SJSA1 (cell line): ENCODE data around the gene TOX3. TPM values are rescaled to one million over a fixed set of nuclear protein-coding genes. Genes with fewer than 3 reads are reported as not detected.

ENCODE experiments used
- DNase-seq, 2 experiments: peaks; one replicate each; pipeline ENCODE4 v3.0.0-alpha.2; 2015 to 2020; ENCODE audit warnings: low spot score in 2 of 2, low read depth in 1 of 2
- H3K27ac ChIP-seq: fragments of 250-450 bp; sonication (Bioruptor Pico); 2 replicates; pipeline ENCODE4 v1.5.1; 2020; ENCODE audit warnings: mild to moderate bottlenecking, moderate library complexity
- H3K27me3 ChIP-seq: fragments of 250-450 bp; sonication (Bioruptor Pico); replicated peaks from 2 replicates; pipeline ENCODE4 v1.5.1; 2020; ENCODE audit warnings: mild to moderate bottlenecking, moderate library complexity
- H3K36me3 ChIP-seq: fragments of 250-450 bp; sonication (Bioruptor Pico); 2 replicates; pipeline ENCODE4 v1.5.1; 2020; ENCODE audit warnings: mild to moderate bottlenecking
- H3K4me1 ChIP-seq: fragments of 250-450 bp; sonication (Bioruptor Pico); replicated peaks from 2 replicates; pipeline ENCODE4 v1.6.1; 2021; ENCODE audit warnings: mild to moderate bottlenecking
- H3K4me3 ChIP-seq: fragments of 250-450 bp; sonication (Bioruptor Pico); 2 replicates; pipeline ENCODE4 v1.5.1; 2020; ENCODE audit warnings: mild to moderate bottlenecking
- H3K9me3 ChIP-seq: fragments of 250-450 bp; sonication (Bioruptor Pico); replicated peaks from 2 replicates; pipeline ENCODE4 v1.5.1; 2020; ENCODE audit warnings: mild to moderate bottlenecking
- total RNA-seq: library from RNA; depleted of rRNA; stranded (reverse); fragments of >200 nt; shearing (Covaris generic); gene quantifications from 2 replicates; pipeline ENCODE4 v1.2.3, GENCODE V29; 2014

TOX3 gene
- total RNA-seq, 1 experiment from 2014 or later, result 0.05 TPM

DNA sequence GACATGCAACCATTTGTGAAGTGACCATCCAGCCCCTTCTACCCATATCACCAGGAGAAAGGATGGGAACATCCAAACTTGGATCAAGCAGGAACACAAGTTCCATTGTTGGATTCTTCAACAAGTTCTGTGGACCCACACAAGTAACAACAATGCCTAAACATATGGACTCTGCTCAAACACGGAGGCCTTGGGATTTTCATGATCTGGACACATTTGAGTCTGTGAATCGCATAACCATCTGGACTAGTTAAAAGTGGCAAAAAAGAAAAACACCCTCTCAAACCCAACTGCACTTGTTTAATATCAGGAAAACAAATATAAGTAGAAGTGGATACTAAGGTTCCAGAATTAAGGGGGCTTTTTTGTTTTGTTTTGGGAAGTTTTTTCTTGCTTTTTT, 70.8 kb downstream of the TOX3 start:
- Histone ChIP-seq H3K27me3 (no peaks in the 10 kb centered on the region), H3K4me3 (no peak overlapping the region), H3K4me1 (no peaks in the 10 kb centered on the region), H3K36me3 (no peaks in the 10 kb centered on the region), H3K9me3 (no peaks in the 10 kb centered on the region), H3K27ac (no peak overlapping the region)
- no peak for DNase-seq

DNA sequence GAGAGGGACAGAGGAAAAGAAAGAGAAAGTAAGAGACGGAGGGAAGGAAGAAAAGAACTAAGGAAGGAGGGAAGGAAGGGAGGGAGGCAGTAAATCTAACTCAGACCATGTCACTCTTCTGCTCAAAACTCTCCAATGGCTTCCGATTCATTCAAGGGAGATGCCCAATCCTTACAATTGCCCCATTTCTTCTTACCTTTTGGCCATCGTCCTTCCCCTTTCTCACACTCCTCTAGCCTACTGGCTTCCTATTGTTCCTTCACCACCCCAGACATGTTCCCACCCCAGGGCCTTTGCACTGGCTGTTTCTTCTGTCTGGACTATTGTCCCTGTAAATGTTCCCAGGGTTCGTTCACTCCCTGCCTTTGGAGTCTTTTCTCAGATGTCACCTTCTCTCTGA, 72.3 kb downstream of the TOX3 start:
- Histone ChIP-seq H3K27me3 (no peaks in the 10 kb centered on the region), H3K36me3 (no peaks in the 10 kb centered on the region), H3K27ac (no peak overlapping the region), H3K4me3 (no peak overlapping the region), H3K4me1 (0 out of 2 replicates have a peak, but pooled peaks cover 2% of the 10 kb centered on the region), H3K9me3 (no peaks in the 10 kb centered on the region)
- DNase-seq, result no peak

DNA sequence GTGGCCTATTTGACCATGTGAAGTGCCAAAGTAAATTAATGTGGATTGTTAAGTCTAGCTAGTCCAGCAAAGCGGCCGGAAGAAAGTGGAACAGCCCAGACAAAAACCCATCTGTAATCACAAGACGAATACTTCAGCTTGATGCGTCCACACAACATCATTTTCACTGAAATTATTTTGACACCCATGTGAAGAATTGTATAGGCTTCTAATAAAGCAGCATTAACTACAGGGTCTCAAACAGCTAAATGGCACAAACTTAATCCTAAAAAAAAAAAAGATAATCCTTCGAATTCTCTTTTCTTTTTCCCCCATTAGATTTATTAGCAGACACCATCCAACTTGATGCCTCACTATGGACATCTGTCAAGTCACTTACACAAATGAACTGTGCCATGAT, 73.8 kb downstream of the TOX3 start:
- no peak for DNase-seq
- H3K27me3 ChIP-seq, result no peaks in the 10 kb centered on the region
- H3K4me1 ChIP-seq, result 0 out of 2 replicates have a peak, but pooled peaks cover 2% of the 10 kb centered on the region
- no peaks in the 10 kb centered on the region for H3K36me3 ChIP-seq
- no peak overlapping the region for H3K4me3 ChIP-seq
- H3K27ac ChIP-seq, result no peak overlapping the region
- no peaks in the 10 kb centered on the region for H3K9me3 ChIP-seq

DNA sequence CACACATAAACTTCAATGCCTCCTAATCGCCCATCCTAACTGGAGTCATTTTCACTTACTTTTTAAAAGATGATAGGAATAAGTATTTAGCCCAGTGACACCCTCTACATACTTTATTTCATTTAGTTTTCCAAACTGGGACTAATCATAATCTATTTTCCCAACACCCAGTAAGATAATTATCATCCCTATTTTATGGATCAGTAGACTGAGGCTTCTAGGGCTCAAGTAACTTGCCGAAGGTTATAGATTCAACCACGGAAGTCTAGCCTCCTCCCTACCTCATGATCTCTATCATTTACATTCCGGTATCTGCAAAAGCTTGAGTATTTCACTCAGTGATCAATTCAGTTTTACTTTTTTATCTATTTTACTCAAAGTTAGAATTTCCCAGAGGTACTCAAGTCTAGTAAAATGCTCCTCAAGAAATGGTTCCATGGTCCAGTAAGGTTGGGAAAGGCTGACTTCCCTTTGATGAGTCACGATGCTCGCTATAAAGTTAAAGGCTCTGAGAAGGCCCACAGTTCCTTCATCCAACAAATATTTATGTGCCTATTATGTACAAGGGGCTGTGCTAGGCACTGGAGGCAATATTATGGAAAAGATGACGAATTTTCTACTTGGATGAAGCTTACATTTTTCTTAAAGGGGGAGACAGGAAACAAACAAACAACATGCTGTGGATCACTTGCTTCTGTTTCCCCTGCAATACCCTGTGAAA, 75.1 kb downstream of the TOX3 start:
- peak in 1 of 2 experiments; percentile 24 for DNase-seq
- Histone ChIP-seq H3K4me3 (no peak overlapping the region), H3K27me3 (no peaks in the 10 kb centered on the region), H3K9me3 (no peaks in the 10 kb centered on the region), H3K4me1 (0 out of 2 replicates have a peak, but pooled peaks cover 2% of the 10 kb centered on the region), H3K27ac (no peak overlapping the region), H3K36me3 (no peaks in the 10 kb centered on the region)

DNA sequence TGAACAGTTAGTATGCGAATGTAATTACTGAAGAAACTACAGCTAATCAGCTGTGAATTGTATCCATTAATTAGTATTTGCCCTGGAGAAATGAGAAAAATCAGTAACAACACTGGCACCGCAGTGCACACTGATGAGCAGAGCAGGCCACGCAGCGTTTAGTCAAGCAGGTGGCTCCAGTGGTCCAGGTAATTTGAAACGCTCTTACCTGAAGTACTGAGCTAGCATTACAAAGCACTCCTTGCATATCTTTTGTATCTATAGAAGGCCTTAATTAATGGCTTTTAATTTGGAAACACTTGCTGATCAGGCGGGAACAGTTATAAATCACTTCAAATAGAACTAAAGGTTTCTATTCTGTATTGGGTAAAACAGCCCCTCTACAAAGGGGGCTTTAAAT, 76.4 kb downstream of the TOX3 start:
- Histone ChIP-seq H3K36me3 (no peaks in the 10 kb centered on the region), H3K9me3 (no peaks in the 10 kb centered on the region)

DNA sequence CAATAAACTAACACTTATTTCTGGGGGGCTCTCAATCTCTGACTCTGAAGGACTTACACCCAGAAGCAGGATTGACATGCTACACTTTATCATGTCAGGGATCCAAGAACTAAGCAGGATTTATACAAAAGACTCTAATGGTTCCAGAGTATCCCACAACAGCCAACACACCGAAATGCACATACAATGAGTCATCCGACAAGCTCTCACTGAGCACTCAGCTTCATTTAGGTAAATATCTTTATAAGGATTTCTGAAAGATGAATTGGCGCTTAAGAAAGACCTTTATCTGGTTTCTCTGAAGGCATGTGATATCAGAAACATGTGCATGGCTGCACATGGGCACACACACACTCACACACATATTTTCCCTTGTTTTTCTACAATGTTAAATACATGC, 77.2 kb downstream of the TOX3 start:
- 0 out of 2 replicates have a peak, but pooled peaks cover 2% of the 10 kb centered on the region for H3K4me1 ChIP-seq
- H3K4me3 ChIP-seq, result no peak overlapping the region
- peak in 1 of 2 experiments; percentile 21 for DNase-seq
- H3K27me3 ChIP-seq, result no peaks in the 10 kb centered on the region
- H3K9me3 ChIP-seq, result no peaks in the 10 kb centered on the region
- H3K27ac ChIP-seq, result no peak overlapping the region
- H3K36me3 ChIP-seq, result no peaks in the 10 kb centered on the region

More for the DNA sequence above, 76.4 kb downstream of the TOX3 start:
- no peaks in the 10 kb centered on the region for H3K27me3 ChIP-seq
- H3K4me3 ChIP-seq, result no peak overlapping the region
- H3K27ac ChIP-seq, result no peak overlapping the region
- DNase-seq, result no peak
- H3K4me1 ChIP-seq, result 0 out of 2 replicates have a peak, but pooled peaks cover 2% of the 10 kb centered on the region

DNA sequence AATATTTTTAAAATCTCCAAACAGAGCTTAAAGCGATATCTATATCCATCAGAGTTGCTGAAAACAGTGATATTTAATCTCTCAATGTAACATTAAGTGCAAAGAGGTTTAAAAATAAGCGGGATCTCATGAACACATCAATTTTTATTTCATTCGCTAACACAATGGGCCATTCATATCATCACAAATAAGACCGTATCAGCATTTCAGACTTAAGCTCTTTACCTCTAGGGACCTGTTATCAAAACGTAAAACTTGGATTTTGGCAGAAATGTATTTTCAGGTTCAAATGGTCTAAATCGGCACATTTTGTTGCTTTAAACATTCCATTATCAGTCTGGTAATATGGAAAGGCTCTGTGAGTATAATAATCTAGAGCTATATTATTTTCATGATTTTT, 77.9 kb downstream of the TOX3 start:
- no peak overlapping the region for H3K4me3 ChIP-seq
- DNase-seq, result no peak
- no peaks in the 10 kb centered on the region for H3K9me3 ChIP-seq
- 0 out of 2 replicates have a peak, but pooled peaks cover 2% of the 10 kb centered on the region for H3K4me1 ChIP-seq
- no peaks in the 10 kb centered on the region for H3K27me3 ChIP-seq
- H3K36me3 ChIP-seq, result no peaks in the 10 kb centered on the region
- H3K27ac ChIP-seq, result no peak overlapping the region

DNA sequence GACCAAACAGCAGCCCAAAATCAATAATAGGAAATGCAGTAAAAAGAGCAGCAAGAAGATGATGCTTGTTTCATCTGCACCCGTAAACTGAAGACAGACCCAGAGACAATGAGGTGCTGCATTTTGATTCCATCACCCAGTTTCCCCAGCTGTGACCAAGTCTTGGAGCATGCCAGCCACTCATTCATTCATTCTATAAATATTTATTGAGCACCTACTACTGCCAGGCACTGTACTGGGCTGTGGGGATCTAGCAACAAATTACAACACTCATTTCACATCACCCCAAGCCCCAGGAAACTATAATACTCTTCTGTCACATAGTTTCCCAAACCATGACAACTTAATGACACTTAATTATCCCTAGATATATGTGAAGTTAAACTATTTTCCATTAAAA, 79.2 kb downstream of the TOX3 start:
- H3K27ac ChIP-seq, result no peak overlapping the region
- H3K27me3 ChIP-seq, result no peaks in the 10 kb centered on the region
- H3K36me3 ChIP-seq, result no peaks in the 10 kb centered on the region
- H3K4me3 ChIP-seq, result no peak overlapping the region
- 0 out of 2 replicates have a peak, but pooled peaks cover 2% of the 10 kb centered on the region for H3K4me1 ChIP-seq
- DNase-seq, result no peak
- no peaks in the 10 kb centered on the region for H3K9me3 ChIP-seq

DNA sequence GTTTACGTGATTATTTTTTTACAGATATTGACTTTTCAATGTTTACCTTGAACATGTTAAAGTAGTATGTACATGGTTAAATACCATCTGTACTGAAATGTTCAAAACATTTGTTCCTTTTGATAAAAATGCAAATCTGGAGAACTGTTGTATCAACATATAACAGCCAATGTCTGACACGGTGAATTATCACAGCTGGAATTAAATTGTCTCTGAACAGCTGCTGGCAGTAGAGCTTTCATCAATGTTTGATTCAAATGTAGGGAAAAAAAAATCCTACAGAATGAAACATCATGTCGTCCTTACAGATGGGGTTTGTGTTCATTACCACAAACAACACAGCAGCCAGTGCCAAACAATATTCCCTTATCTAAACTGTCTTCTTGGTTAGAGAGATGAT, 79.9 kb downstream of the TOX3 start:
- Histone ChIP-seq H3K27ac (no peak overlapping the region), H3K27me3 (no peaks in the 10 kb centered on the region), H3K9me3 (no peaks in the 10 kb centered on the region), H3K36me3 (no peaks in the 10 kb centered on the region), H3K4me1 (0 out of 2 replicates have a peak, but pooled peaks cover 2% of the 10 kb centered on the region), H3K4me3 (no peak overlapping the region)
- no peak for DNase-seq

DNA sequence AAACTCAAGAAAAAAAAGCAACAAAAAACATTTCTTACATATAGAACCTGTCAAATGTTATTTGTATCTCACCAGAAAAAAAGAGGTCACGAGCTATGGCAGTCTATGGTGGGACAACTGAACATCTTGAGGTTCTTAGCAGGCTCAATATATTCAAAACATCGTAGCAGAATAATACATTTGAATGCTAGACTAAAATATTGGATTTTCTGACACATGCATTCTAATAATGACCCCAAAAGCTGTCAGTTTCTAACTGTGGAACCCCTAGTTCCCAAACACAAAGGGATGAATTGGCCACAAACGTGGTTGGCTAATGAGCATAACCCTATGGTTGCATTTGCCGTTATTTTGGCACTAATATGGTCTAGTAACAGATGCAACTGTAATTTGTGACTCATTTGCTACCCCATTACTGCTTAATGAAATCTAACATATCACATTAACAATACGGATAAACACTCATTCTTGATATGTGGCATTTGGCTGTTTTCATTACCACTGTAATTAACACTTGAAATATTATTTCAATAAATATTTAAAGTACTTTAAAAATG, 81.2 kb downstream of the TOX3 start:
- Histone ChIP-seq H3K36me3 (no peaks in the 10 kb centered on the region), H3K9me3 (no peaks in the 10 kb centered on the region), H3K4me3 (no peak overlapping the region), H3K27me3 (no peaks in the 10 kb centered on the region), H3K27ac (no peak overlapping the region), H3K4me1 (0 out of 2 replicates have a peak, but pooled peaks cover 2% of the 10 kb centered on the region)
- no peak for DNase-seq

DNA sequence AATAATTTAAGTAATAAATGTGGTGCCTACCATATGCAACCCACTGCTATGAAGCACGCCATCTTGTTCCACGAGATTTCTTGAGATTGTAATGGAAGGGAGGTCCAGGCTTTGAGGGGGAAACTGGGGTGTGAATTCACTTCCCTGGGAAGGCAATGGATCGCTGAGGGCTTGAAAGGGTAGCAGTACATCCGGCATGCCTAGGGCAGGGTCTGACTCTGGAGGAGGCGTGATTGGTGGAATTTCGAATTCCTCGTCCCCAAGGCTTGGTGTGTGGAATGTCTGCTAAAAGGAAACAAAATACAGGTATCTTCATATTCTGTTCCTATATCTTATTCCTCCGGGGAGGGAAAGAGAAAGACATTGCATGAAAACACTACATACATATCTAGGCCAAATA, 83.0 kb downstream of the TOX3 start:
- H3K27ac ChIP-seq, result no peak overlapping the region
- H3K4me3 ChIP-seq, result no peak overlapping the region
- no peak for DNase-seq
- no peaks in the 10 kb centered on the region for H3K9me3 ChIP-seq
- no peaks in the 10 kb centered on the region for H3K36me3 ChIP-seq
- H3K27me3 ChIP-seq, result no peaks in the 10 kb centered on the region
- no peaks in the 10 kb centered on the region for H3K4me1 ChIP-seq

DNA sequence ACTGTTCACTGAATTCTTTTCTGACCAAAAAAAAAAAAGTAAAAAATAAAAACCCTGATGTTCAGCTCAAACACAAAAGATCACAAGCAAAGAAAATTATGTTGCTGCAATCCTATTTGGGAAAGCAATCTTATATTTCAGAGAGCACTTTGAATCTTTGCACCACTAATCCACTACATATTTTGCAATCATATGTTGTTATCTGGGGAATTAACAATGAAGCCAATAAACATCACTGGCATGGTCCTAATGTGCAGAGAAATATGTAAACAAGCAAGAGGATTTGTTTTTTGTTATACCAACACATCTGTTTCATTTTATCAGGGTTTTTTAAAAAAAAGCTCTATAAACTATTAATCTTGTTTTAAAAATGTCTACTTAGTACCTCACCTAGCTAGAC, 84.1 kb downstream of the TOX3 start:
- Histone ChIP-seq H3K27me3 (no peaks in the 10 kb centered on the region), H3K4me1 (no peaks in the 10 kb centered on the region), H3K27ac (no peak overlapping the region), H3K9me3 (no peaks in the 10 kb centered on the region), H3K36me3 (no peaks in the 10 kb centered on the region), H3K4me3 (no peak overlapping the region)
- DNase-seq, result no peak

DNA sequence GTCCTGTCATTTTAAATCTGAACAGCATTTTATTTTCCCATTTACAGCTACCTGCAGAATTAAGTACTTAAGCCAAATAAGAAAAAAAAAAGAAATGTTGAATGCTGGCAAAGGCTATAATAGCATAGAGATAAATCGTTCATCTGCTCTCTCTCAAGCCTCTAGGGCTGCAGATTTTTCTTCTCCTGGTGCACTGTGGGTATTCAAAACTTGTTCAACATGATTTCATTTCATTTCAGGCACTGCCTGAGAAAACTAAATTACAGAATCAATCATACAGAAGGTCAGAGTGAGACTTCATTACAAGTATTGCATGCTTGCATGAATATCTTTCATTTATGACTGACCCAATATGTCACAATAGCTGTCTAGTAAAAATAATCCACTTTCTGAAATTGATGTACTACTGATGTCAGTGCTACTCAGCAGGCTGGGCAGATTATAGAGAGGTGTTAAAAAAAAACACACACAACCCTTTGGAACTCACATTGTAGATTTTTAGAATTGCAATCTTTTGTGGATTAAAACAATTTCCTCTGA, 86.2 kb downstream of the TOX3 start:
- H3K36me3 ChIP-seq, result no peaks in the 10 kb centered on the region
- no peak overlapping the region for H3K27ac ChIP-seq
- H3K27me3 ChIP-seq, result no peaks in the 10 kb centered on the region
- peaks cover 4% of the 10 kb centered on the region; the same call in 1 of the 2 replicates for H3K4me1 ChIP-seq
- no peak overlapping the region for H3K4me3 ChIP-seq
- no peak for DNase-seq
- no peaks in the 10 kb centered on the region for H3K9me3 ChIP-seq

DNA sequence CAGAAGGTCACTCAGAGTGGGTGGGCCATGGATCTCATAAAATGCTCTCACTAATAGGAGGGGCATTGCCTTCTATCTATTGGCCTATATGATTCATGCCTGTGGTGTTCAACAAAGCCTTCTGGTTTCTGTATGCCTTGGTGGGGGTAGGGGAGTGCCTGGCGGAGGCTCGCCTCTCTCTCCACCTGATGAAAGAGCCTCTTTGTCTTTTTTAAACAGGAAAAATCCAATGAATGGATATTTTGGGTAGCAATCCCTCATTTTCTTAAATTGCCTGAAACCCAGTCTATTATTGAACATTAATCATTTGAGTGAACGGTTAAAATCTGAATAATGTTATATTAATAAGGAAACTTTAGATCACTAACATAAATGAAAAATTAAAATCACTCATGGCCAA, 90.6 kb downstream of the TOX3 start:
- H3K27me3 ChIP-seq, result no peaks in the 10 kb centered on the region
- no peak overlapping the region; the same call in 1 of the 2 replicates for H3K27ac ChIP-seq
- no peak overlapping the region for H3K4me3 ChIP-seq
- no peaks in the 10 kb centered on the region for H3K36me3 ChIP-seq
- H3K4me1 ChIP-seq, result peaks cover 4% of the 10 kb centered on the region; the same call in 1 of the 2 replicates
- no peaks in the 10 kb centered on the region for H3K9me3 ChIP-seq
- peak in 1 of 2 experiments; percentile 19 for DNase-seq
